DOHH2 (cell line): Measurements from ENCODE around the gene DMD.

ENCODE experiments used
- EZH2phosphoT487 ChIP-seq: fragments of 200-600 bp; sonication (generic); IDR thresholded peaks from 2 replicates; pipeline ENCODE4 v1.6.1; 2017; ENCODE audit warnings: borderline replicate concordance, mild to moderate bottlenecking, antibody characterized with exemption, low read length, moderate library complexity, mixed read lengths
- TF ChIP-seq, protein P1 (sequence below): fragments of 200-600 bp; sonication (generic); IDR thresholded peaks from one replicate; pipeline ENCODE4 v1.5.1; 2014; ENCODE audit warnings: antibody characterized with exemption, mild to moderate bottlenecking, low read depth, low read length; ENCODE audit not compliant: poor library complexity, severe bottlenecking

DNA sequence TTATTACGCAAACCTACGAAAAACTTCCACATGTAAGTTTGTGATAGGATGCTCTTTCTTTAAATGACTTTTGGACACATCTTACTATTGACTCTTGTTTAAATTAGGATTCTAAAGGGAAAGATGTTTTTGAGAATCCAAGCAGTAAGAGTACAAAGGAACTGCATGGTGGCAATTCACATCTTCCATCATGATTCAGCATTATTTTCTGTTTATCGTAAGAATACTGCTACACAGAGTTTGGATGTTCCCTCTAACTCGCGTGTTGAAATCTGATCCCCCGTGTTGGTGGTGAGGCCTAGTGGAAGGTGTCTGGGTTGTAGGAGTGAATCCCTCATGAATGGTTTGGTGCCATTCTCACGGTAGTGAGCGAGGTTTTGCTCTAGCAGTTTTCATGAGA is 1767.7 kb downstream of the DMD start:
- TF ChIP-seq, protein P1, sequence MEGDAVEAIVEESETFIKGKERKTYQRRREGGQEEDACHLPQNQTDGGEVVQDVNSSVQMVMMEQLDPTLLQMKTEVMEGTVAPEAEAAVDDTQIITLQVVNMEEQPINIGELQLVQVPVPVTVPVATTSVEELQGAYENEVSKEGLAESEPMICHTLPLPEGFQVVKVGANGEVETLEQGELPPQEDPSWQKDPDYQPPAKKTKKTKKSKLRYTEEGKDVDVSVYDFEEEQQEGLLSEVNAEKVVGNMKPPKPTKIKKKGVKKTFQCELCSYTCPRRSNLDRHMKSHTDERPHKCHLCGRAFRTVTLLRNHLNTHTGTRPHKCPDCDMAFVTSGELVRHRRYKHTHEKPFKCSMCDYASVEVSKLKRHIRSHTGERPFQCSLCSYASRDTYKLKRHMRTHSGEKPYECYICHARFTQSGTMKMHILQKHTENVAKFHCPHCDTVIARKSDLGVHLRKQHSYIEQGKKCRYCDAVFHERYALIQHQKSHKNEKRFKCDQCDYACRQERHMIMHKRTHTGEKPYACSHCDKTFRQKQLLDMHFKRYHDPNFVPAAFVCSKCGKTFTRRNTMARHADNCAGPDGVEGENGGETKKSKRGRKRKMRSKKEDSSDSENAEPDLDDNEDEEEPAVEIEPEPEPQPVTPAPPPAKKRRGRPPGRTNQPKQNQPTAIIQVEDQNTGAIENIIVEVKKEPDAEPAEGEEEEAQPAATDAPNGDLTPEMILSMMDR, result no peak
- TF ChIP-seq EZH2phosphoT487, result no peak
